HepG2 (cell line): Measurements from ENCODE around the gene TPRX1. TPM values are rescaled to one million over a fixed set of nuclear protein-coding genes. Genes with fewer than 3 reads are reported as not detected.
A peak's percentile ranks its signal among the peaks of the same experiment; 100 is the strongest.

ENCODE experiments used
- ATAC-seq: fragments of 200-7000 bp; cut with Tn5 transposase; 3 replicates; pipeline ENCODE4 v1.9.1; 2020; ENCODE audit warnings: mild to moderate bottlenecking, moderate library complexity
- BruUV-seq: library from RNA; stranded (reverse); fragments of 400-500 nt; replicated peaks from 2 replicates; lab custom pipeline; 2021; lab: Mats Ljungman, UMichigan
- CTCF ChIA-PET: fragments of 300-600 bp; formaldehyde crosslinking; extraction: SDS; loops from one replicate; lab custom pipeline; 2021; ENCODE audit warnings: low total read pairs, inconsistent platforms, low intra/inter-chr PET ratio; lab: Yijun Ruan, JAX
- POLR2A ChIA-PET: fragments of 350-600 bp; sonication (Branson Sonifier 250); formaldehyde crosslinking; loops from one replicate; lab custom pipeline; 2020; ENCODE audit warnings: antibody characterized with exemption, inconsistent platforms; lab: Yijun Ruan, JAX
- DNase-seq: peaks from one replicate; pipeline ENCODE4 v3.0.0-alpha.2; 2015; ENCODE audit warnings: low spot score
- FAIRE-seq: peaks from 3 replicates; lab custom pipeline; 2011; peaks lifted over from hg19 to GRCh38; lab: Jason Lieb, UNC
- H2AFZ ChIP-seq: one replicate; pipeline ENCODE4 v1.6.1; 2011; ENCODE audit warnings: low read length, inconsistent platforms
- H3K27ac ChIP-seq: fragments of 300-600 bp; 3 replicates; pipeline ENCODE4 v1.8.0; 2011; ENCODE audit warnings: mixed run types, mild to moderate bottlenecking, mixed read lengths, low read length, inconsistent platforms; ENCODE audit not compliant: insufficient read depth; ENCODE audit errors: extremely low read length
- H3K27me3 ChIP-seq, 2 experiments: fragments of 200-600 bp in 1 of 2; 2 replicates in 1 of 2; 3 replicates in 1 of 2; pipeline versions ENCODE4 v1.6.0 to v1.8.0; 2011; ENCODE audit warnings: low read length in 2 of 2, mild to moderate bottlenecking in 2 of 2, moderate library complexity in 2 of 2, inconsistent platforms in 1 of 2; ENCODE audit not compliant: insufficient read depth in 2 of 2, control insufficient read depth in 1 of 2
- H3K36me3 ChIP-seq, 2 experiments: fragments of 200-600 bp in 1 of 2; replicated peaks in 1 of 2; 2 replicates in 1 of 2; 3 replicates in 1 of 2; pipeline versions ENCODE4 v1.5.1 to v1.8.0; 2011; ENCODE audit warnings: low read length in 2 of 2, inconsistent platforms in 1 of 2; ENCODE audit not compliant: insufficient read depth in 2 of 2, control insufficient read depth in 1 of 2
- H3K4me1 ChIP-seq: 2 replicates; pipeline ENCODE4 v1.5.1; 2012; ENCODE audit warnings: low read length, inconsistent platforms; ENCODE audit not compliant: insufficient read depth
- H3K4me2 ChIP-seq: 2 replicates; pipeline ENCODE4 v1.6.0; 2011; ENCODE audit warnings: low read depth, low read length, inconsistent platforms
- H3K4me3 ChIP-seq, 3 experiments: fragments of 200-600 bp in 1 of 3; sonication (generic), shearing (Covaris generic) in 1 of 3; replicated peaks in 1 of 3; 2 replicates each; pipeline ENCODE4 v1.5.1; 2011 to 2016; ENCODE audit warnings: low read length in 3 of 3, inconsistent platforms in 2 of 3, low read depth in 2 of 3, mild to moderate bottlenecking in 2 of 3, control low read depth in 1 of 3, mixed read lengths in 1 of 3; ENCODE audit not compliant: insufficient read depth in 1 of 3
- H3K79me2 ChIP-seq: one replicate; pipeline ENCODE4 v1.6.1; 2011; ENCODE audit warnings: low read length, inconsistent platforms; ENCODE audit not compliant: insufficient read depth
- H3K9ac ChIP-seq: 2 replicates; pipeline ENCODE4 v1.6.0; 2011; ENCODE audit warnings: mild to moderate bottlenecking, low read depth, low read length, inconsistent platforms; ENCODE audit not compliant: insufficient read depth
- H3K9me3 ChIP-seq: 2 replicates; pipeline ENCODE4 v1.5.1; 2012; ENCODE audit warnings: mild to moderate bottlenecking, low read length
- H4K20me1 ChIP-seq: 2 replicates; pipeline ENCODE4 v1.6.0; 2011; ENCODE audit warnings: inconsistent platforms, mild to moderate bottlenecking, low read length, moderate library complexity; ENCODE audit not compliant: insufficient read depth
- HDAC1 ChIP-seq: sonication (generic); formaldehyde crosslinking; IDR thresholded peaks from 2 replicates; pipeline ENCODE4 v1.5.1; 2020; ENCODE audit warnings: mild to moderate bottlenecking, missing genetic modification reagents
- MEIS2 ChIP-seq: sonication (generic); formaldehyde crosslinking; IDR thresholded peaks from 2 replicates; pipeline ENCODE4 v1.9.0; 2021; ENCODE audit warnings: mild to moderate bottlenecking, missing genetic modification reagents
- MYC ChIP-seq: sonication (generic); formaldehyde crosslinking; IDR thresholded peaks from 2 replicates; pipeline ENCODE4 v1.9.0; 2021; ENCODE audit warnings: missing genetic modification reagents, borderline replicate concordance
- SAP130 ChIP-seq: IDR thresholded peaks from 2 replicates; pipeline ENCODE4 v1.6.1; 2016; ENCODE audit warnings: low read depth
- TBL1XR1 ChIP-seq: fragments of 150-350 bp; IDR thresholded peaks from 2 replicates; pipeline ENCODE4 v1.6.1; 2014; ENCODE audit warnings: borderline replicate concordance, low read length; ENCODE audit not compliant: partially characterized antibody
- ZBTB38 ChIP-seq: sonication (generic); formaldehyde crosslinking; IDR thresholded peaks from 2 replicates; pipeline ENCODE4 v1.5.1; 2020; ENCODE audit warnings: mild to moderate bottlenecking, missing genetic modification reagents
- ZNF136 ChIP-seq: sonication (generic); formaldehyde crosslinking; IDR thresholded peaks from 2 replicates; pipeline ENCODE4 v1.8.1; 2022; ENCODE audit warnings: low read depth, mild to moderate bottlenecking, moderate library complexity, missing genetic modification reagents
- ZNF460 ChIP-seq: sonication (generic); formaldehyde crosslinking; IDR thresholded peaks from 2 replicates; pipeline ENCODE4 v1.5.1; 2020; ENCODE audit warnings: missing genetic modification reagents, mild to moderate bottlenecking, borderline replicate concordance
- WGBS: methylation state at CpG from one replicate; pipeline ENCODE4 v1.1.6; 2017; ENCODE audit warnings: low lambda C conversion rate; 5-methylcytosine and 5-hydroxymethylcytosine counted together
- in situ Hi-C: cut with HindIII; loops from 2 replicates; pipeline ENCODE4 v1.10.0; 2017; ENCODE audit warnings: low pct_unique_long_range_greater_than_20kb; ENCODE audit not compliant: extremely low pct_ligation_motif_present
- intact Hi-C: fragments of 100-400 bp; cut with micrococcal nuclease; formaldehyde crosslinking; loops from one replicate; pipeline ENCODE4 v1.10.0; 2022; ENCODE audit not compliant: unreplicated experiment
- polyA plus RNA-seq, 8 experiments: library from polyadenylated mRNA; depleted of rRNA in 3 of 8; stranded (reverse) in 7 of 8; unstranded in 1 of 8; fragments of >200 nt; fragmentation: Illumina TruSeq in 4 of 8; extraction: Trizol in 4 of 8; gene quantifications; 2 replicates each; pipeline versions ENCODE4 v1.2.1 to v1.2.3, GENCODE V29; 2011 to 2016; ENCODE audit warnings: low read depth in 4 of 8, missing spikeins in 1 of 8, mixed read lengths in 1 of 8; ENCODE audit not compliant: insufficient read depth in 1 of 8
- total RNA-seq, 5 experiments: library from RNA; depleted of rRNA; stranded (reverse); fragments of >200 nt; fragmentation: Illumina TruSeq; extraction: Trizol; gene quantifications; 2 replicates each; pipeline ENCODE4 v1.2.3, GENCODE V29; 2016; ENCODE audit warnings: low read depth in 1 of 5
- TF ChIP-seq, protein P1 (sequence below): sonication (generic); formaldehyde crosslinking; IDR thresholded peaks from 2 replicates; pipeline ENCODE4 v1.5.0; 2020; ENCODE audit warnings: mild to moderate bottlenecking, missing genetic modification reagents

TPRX1 gene
- total and polyA plus RNA-seq, 2 of the 13 experiments (the other 11 are each of a cell fraction or from before 2014, with no cell fraction given), result not detected

- ATAC-seq, result no peak
- TF ChIP-seq, protein P1, sequence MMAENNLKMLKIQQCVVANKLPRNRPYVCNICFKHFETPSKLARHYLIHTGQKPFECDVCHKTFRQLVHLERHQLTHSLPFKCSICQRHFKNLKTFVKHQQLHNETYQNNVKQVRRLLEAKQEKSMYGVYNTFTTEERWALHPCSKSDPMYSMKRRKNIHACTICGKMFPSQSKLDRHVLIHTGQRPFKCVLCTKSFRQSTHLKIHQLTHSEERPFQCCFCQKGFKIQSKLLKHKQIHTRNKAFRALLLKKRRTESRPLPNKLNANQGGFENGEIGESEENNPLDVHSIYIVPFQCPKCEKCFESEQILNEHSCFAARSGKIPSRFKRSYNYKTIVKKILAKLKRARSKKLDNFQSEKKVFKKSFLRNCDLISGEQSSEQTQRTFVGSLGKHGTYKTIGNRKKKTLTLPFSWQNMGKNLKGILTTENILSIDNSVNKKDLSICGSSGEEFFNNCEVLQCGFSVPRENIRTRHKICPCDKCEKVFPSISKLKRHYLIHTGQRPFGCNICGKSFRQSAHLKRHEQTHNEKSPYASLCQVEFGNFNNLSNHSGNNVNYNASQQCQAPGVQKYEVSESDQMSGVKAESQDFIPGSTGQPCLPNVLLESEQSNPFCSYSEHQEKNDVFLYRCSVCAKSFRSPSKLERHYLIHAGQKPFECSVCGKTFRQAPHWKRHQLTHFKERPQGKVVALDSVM (CRISPR knock-in tag), result peak; percentile 37; the same call in 1 of the 2 replicates
- no peak for TF ChIP-seq TBL1XR1
- TF ChIP-seq MEIS2 (CRISPR knock-in tag), result no peak
- TF ChIP-seq ZNF460, result peak; percentile 42; the same call in 1 of the 2 replicates
- TF ChIP-seq HDAC1 (CRISPR knock-in tag), result 0 out of 2 replicates have a peak, but pooled peaks have one; percentile 25
- TF ChIP-seq ZNF136 (CRISPR knock-in tag), result no peak
- peak; percentile 41; the same call in 1 of the 2 replicates for TF ChIP-seq MYC (CRISPR knock-in tag)
- TF ChIP-seq ZBTB38 (CRISPR knock-in tag), result peak; percentile 78
- no peak for TF ChIP-seq SAP130 (CRISPR knock-in tag)
- no peaks in the 10 kb centered on the region; a peak in 1 of 5 replicates for H3K27me3 ChIP-seq
- WGBS, result 87% methylated on average over 24 of the region's 24 CpGs
- peak overlapping the region; percentile 94 for H3K4me2 ChIP-seq
- peak overlapping the region; percentile 97; the same call in 1 of the 2 replicates for H3K9ac ChIP-seq
- BruUV-seq, result no TSS peak
- CTCF ChIA-PET, result no interaction called here
- no peak overlapping the region for H3K27ac ChIP-seq
- peaks cover 18% of the 10 kb centered on the region for H3K79me2 ChIP-seq
- POLR2A ChIA-PET, result no interaction called here
- FAIRE-seq, result no peak
- H3K9me3 ChIP-seq, result no peaks in the 10 kb centered on the region
- H2AFZ ChIP-seq, result no peak overlapping the region
- intact Hi-C loops (no loop called here), in situ Hi-C loops (no loop called here)
- peaks cover 0 to 22% of the 10 kb centered on the region in 2 experiments; a peak in 3 of 5 replicates for H3K36me3 ChIP-seq
- no peaks in the 10 kb centered on the region for H4K20me1 ChIP-seq
- H3K4me3 ChIP-seq, result peak overlapping the region; percentile 88 to 95 (median 93)
- DNase-seq, result no peak
- H3K4me1 ChIP-seq, result peaks cover 36% of the 10 kb centered on the region
These were observed 24.7 kb downstream of the TPRX1 start for GRCh38 chr19:47779524-47780214.
